K562 treated with DMSO at 1 percent for 48 hours (cell line): ENCODE data around the gene MIGA1. TPM values are rescaled to one million over a fixed set of nuclear protein-coding genes. Genes with fewer than 3 reads are reported as not detected.

Experiments used
- total RNA-seq: library from RNA; unstranded; fragments of 300-600 nt; gene quantifications from 2 replicates; pipeline ENCODE4 v1.2.3, GENCODE V29; 2022; ENCODE audit warnings: low replicate concordance; ENCODE audit errors: extremely low read depth

The MIGA1 gene, protein sequence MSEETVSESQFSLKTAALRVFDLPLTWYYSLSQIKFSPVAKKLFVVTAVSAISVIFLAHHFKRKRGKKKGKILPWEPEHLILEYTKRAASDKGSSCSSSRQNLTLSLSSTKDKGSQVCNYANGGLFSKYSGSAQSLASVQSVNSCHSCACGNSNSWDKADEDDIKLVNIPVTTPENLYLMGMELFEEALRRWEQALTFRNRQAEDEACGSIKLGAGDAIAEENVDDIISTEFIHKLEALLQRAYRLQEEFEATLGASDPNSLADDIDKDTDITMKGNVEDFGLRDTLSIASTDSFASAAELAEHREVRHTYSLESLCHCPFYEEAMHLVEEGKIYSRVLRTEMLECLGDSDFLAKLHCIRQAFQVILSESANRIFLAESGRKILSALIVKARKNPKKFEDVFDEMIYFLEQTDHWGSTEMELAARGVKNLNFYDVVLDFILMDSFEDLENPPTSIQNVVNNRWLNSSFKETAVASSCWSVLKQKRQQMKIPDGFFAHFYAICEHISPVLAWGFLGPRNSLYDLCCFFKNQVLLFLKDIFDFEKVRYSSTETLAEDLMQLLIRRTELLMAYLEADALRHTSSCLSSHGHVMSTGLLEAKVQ
- total RNA-seq = not detected in 2 replicates

DNA sequence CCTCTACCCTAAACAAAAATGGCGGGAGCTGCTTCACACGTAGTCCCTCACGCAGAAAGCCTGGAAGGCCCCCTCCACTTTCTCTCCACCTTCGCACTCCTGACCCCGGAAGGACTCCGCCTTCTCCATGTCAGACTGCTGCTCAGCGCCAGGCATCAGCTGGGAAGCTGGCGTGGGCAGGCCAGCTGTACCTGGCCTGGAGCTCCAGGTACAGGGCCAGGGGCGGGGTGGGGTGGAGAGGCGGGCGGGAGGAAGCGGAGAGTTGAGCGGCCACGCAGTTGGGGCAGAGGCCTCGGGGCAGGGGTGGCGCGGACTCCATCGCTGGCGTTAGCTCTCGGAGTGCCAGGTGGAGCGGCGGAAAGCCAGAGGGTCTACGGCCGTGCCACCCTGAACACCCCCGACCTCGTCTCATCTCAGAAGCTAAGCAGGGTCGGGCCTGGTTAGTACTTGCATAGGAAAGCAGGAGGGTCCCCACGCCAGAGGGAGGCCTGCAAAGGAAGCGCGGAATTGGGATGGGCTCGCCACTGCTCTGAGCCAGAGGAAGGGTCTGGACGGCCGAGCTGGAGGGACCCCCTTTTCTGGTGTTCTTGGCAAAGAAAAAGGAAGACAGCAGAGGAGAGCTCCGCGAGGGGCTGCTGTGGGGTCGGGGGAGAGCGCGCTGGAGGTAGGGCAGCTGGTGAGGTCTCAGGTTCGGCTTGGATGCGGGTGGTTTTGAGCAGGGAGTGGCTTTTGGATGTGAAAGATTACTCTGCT, at the start of gene MIGA1:
Gene MIGA1 (plus strand): TSS at position 121 of the 753 bp plus-strand sequence. CDS start 3,604 bp downstream, outside the sequence.

DNA sequence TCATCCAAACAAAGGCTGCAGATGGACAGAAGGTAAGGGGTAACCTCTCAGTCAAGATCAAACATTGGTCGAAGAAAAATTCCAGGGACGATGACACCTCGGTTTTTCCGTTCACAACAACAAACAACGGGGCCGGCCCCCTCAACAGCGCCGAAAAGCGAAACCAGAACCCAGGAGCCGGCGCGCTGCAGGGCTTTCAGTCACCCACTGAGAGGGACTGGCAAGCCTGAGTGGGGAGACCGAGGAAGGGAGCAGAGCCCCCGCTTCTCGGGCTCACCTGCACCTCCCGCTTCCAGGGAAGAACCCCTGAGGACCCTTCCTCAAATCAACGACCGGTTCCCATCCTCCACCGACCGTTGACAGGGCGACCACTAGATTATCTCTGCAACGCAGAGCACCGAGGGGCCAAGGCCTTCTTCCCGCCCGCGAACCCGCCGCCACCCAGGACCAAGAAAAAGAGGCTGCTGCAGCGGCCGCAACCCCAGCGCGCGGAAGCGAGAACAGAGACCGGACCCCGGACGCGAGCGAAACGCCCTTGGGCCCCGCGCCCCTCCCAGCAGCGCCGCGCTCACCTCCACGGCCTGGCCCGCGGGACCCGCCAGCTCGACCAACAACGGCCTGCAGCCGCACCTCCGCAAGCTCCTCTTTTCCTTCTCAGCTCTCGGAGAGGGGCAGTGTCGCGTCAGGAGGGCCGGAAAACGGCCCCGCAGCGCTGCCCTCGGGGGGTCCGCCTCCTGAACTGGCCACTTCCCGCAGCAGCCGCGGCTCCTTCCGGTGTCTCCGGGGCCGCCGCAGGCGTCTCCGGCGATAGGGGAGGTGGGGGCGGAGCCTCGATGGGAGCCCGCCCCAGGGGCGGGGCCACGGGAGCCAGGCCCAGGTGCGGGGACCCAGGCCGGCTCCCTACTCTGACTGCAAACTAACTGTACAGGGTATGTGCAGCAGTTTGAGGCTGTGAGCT, 20.1 kb upstream of the MIGA1 start, which contains the start of gene USP33:
Gene USP33 (minus strand): TSS at position 782 of the 958 bp plus-strand sequence. CDS start 18,155 bp downstream, outside the sequence.

GRCh38 chr1:77888081-77888780, 108.8 kb downstream of the MIGA1 start, which contains the start of gene NEXN:
Gene NEXN, plus strand, starts transcription at chr1:77888624. Its CDS starts 27,483 bp downstream, at chr1:77916107.

Other genes starting within 250 kb of the MIGA1 start
- not detected in 2 replicates for gene ZZZ3, start 97.0 kb upstream of the MIGA1 start, total RNA-seq
- gene USP33, start 19.8 kb upstream of the MIGA1 start, total RNA-seq = not detected in 2 replicates
- not detected in 2 replicates for gene NEXN, start 109.0 kb downstream of the MIGA1 start, total RNA-seq
- not detected in 2 replicates for gene FUBP1, start 199.4 kb downstream of the MIGA1 start, total RNA-seq
- gene DNAJB4, start 225.3 kb downstream of the MIGA1 start, total RNA-seq = not detected in 2 replicates